GM18909 (cell line): Measurements from ENCODE around the gene OR1K1.
"Not testable (repeated sequence)": the region's sequence is repeated elsewhere in the genome, so short reads cannot be mapped to it uniquely, and the experiment has no call there.

Experiments
- ATAC-seq: cut with Tn5 transposase; IDR thresholded peaks from one replicate; pipeline ENCODE4 v1.9.1; 2021; ENCODE audit warnings: mild to moderate bottlenecking; ENCODE audit not compliant: unreplicated experiment, poor library complexity

The OR1K1 gene

DNA sequence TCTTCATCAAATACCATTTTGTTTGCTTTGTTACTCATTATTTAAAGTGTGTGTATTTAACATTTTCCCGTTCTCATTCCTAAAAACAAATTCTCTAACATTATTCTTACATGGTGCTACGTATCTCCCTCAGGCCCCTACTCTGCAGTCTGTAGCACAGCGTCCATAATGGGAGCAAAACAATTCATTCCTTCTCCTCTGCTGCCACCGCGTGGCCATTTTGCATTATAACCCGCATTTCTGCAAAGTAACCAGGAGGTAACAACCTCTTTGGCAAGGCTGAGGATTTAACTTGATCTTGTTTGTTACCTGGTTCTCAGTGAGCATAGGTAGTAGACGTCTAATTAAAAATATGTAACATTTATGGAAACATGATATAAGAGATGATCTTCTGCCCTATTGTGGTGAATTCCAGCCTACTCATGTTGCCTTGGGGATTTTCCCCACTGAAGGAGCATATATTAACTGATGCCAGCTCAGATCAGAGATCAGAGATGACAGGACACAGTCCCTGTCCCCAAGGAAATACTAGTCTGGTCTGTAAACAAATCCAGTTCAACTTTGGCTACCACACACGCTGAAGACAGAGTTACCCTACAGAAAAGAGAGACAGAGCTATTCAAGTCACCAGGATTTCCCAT is 10.5 kb downstream of the OR1K1 start:
- ATAC-seq, result peak; percentile 90

GRCh38 chr9:122812736-122813135 is 12.8 kb downstream of the OR1K1 start:
- ATAC-seq, result no peak

- no peak for ATAC-seq
Measured at GRCh38 chr9:122814545-122814944, 14.6 kb downstream of the OR1K1 start.

- ATAC-seq, result no peak
Measured at GRCh38 chr9:122815544-122815943, 15.6 kb downstream of the OR1K1 start.

GRCh38 chr9:122816163-122816867 is 16.4 kb downstream of the OR1K1 start:
- ATAC-seq, result peak; percentile 57

DNA sequence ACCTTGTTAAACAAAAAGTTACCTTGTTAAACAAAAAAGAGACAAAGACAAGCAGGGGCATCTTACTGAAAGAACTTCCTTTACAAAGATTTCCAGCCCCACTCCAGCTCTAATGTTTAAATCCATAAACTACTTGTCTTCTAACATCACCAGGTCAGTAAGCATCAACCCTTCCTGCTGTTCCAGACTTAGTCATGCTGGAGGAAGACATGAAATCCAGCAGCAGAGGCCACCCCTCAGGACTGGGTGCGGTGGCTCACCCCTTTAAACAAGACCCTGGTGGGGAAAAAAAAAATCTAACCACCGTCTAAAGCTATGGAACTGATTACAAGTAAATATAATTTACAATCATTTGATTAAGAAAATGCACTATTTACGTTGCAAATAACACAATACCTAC is 19.4 kb downstream of the OR1K1 start:
- ATAC-seq, result no peak

GRCh38 chr9:122819791-122820489 is 20.0 kb downstream of the OR1K1 start:
- no peak for ATAC-seq

DNA sequence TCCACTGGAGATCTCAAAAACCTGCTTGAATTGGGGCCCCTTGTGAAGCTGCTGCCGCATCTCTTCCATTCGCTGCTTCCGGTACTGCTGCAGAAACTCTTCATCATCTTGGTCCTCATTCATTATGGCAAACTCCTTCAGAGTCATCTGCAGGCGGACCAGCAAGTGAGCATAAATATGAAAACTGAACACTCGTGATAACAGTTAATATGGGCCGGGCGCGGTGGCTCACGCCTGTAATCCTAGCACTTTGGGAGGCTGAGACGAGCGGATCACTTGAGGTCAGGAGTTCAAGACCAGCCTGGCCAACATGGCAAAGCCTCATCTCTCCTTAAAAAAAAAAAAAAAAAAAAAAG is 20.5 kb downstream of the OR1K1 start:
- ATAC-seq, result no peak

DNA sequence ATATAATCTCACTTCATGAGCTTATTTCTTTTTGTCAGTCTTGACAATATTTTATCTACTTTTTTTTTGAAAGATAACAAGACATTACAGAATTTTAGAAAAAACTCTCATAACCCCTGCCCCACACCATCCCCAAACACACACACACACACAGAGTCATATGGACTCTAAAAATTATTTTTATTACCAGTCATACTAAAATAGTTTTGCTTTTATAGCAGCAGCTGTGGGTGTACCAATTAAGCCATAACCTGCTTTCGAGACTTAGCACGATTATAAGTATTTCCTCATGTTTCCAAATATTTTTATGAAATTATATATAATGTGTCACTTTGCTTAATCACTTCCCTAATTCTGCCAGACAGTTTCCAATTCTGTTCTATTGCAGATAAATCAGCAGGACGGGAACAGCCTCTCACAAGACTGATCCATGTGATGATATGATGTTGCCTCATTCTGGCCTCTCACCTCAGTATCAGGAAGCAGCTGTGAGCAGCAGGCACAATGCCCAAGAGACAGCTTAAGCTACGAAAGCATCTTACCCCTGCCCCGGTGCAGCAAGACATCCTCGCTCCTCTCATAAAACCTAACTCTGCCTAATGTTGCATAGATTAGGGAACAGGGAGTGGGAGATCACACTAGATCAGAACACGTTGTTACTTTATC is 21.5 kb downstream of the OR1K1 start:
- no peak for ATAC-seq

DNA sequence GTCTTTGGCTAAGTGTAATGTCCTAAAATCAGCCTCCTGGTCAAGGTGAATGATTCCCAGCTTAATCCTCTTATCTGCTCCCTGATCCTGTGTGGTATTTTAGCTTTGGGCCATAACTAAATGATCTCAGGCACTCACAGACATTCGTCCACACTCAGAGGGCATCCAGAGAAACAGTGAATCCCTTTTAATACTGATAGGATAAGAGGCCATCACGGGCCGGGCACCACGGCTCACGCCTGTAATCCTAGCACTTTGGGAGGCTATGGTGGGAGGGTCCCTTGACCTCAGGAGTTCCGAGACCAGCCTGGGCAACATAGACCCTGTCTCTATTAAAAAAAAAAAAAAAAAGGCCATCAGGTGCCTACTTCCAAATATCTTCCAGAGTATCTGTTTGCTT is 22.1 kb downstream of the OR1K1 start:
- ATAC-seq, result no peak

DNA sequence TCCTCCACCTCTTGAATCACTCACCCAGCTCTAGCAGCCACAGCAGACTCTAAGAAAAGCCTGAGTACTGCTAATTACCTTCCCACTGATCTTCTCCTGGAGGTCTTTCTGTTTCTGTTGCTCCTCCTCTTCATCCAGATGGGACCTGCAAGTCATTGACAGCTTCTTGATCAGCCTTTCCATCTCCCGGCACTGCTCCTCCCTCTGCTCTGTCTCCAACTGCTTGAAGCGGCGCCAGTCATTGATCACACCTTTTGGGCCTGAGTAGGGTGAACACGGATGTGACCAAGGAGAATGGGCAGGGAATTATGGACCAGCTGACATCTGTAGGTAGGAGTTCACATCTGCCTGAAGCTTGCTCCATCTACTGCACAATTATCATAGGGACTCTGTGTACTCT is 23.0 kb downstream of the OR1K1 start:
- ATAC-seq, result no peak

GRCh38 chr9:122827761-122828093 is 27.8 kb downstream of the OR1K1 start:
- peak; percentile 24 for ATAC-seq

- ATAC-seq, result not testable (repeated sequence)
Measured at GRCh38 chr9:122828965-122829284, 29.0 kb downstream of the OR1K1 start.

DNA sequence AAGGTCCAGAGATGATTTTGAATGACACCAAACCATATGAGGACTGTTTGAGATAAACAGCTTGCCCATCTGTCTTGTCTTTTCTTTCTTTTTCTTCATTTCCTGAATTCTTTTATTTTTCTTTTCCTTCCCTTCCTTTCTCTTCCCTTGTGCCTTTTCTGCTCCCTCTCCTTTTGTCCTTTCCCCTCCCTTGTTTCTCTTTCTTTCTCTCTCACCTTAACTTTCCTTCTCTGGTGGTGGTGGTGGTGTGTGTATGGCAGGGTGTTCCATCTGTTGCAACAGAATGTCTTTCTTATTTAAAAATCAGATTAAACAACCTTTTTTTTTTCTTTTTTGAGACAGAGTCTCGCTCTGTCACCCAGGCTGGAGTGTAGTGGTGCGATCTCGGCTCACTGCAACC is 32.3 kb downstream of the OR1K1 start:
- ATAC-seq, result no peak

DNA sequence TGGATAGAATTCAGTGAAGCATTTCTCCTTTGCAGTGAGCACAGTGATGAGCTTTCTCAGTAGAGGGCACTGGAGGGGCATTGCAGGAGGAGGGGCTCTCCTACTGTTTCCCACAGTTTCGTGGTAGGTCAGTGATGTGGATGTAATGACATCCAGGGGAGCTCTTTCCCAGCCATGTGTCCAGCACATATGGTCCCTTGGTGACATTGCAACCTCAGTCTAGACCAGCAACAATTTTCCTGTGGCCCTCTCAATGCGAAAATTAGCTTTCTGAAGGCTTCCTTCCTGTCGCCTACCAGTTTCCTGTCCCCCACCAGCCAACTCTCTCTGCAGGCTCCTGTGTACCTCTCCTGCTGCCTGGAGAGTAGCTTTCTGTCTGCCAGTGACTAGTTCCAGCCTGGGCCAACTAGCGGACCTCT is 35.4 kb downstream of the OR1K1 start:
- no peak for ATAC-seq

DNA sequence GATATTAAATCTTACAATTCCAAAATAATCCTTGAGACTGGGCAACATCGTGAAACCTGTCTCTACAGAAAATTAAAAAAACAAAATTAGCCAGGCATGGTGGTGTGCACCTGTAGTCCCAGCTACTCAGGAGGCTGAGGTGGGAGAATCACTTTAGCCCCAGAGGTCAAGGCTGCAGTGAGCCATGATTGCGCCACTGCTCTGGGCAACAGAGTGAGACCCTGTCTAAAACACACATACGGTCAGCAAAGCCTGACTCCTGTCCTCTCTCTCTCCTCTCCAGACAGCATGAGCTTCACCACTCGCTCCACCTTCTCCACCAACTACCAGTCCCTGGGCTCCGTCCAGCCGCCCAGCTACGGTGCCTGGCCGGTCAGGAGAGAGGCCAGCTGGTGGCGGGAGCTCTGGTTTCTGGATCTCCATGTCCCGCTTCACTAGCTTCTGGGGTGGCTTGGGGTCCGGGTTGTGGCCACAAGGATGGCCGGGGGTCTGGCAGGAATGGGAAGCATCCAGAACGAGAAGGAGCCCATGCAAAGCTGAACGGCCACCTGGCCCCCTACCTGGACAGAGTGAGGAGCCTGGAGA is 37.4 kb downstream of the OR1K1 start:
- ATAC-seq, result no peak

- not testable (repeated sequence) for ATAC-seq
Measured at GRCh38 chr9:122838441-122838840, 38.5 kb downstream of the OR1K1 start.

DNA sequence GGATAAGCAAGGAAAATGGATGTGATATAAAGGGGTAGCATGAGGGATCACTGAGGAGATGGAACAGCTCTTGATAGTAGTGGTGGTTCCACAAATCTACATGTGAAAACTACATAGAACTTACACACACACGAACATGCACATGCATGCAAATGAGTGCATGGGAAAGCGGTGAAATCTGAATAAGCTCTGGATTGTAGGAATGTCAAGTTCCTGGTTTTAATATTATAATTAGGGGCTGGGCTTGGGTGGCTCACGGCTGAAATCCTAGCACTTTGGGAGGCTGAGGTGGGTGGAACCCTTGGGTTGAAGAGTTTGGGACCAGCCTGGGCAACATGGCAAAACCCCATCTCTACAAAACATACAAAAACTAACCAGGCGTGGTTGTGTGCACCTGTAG is 41.6 kb downstream of the OR1K1 start:
- ATAC-seq, result no peak

DNA sequence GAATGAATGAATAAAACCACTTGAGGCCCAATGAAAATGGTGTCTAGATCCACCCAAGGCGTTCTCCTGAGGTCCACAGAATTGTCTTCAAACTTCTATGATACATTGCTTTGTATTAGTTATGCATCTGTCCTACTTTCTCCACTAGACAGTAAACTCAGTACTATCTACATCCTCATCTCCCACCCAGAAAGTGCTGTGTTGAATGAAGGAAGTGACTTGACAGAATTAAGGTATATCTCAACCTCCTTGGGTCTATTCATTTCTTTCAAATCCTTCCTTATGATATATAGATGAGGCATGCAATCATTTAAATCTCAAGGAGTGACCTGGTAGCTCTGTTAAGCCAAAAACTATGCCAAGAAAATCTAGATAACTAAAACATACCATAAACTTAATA is 44.2 kb downstream of the OR1K1 start:
- ATAC-seq, result no peak

GRCh38 chr9:122845116-122845515 is 45.2 kb downstream of the OR1K1 start:
- ATAC-seq, result no peak

DNA sequence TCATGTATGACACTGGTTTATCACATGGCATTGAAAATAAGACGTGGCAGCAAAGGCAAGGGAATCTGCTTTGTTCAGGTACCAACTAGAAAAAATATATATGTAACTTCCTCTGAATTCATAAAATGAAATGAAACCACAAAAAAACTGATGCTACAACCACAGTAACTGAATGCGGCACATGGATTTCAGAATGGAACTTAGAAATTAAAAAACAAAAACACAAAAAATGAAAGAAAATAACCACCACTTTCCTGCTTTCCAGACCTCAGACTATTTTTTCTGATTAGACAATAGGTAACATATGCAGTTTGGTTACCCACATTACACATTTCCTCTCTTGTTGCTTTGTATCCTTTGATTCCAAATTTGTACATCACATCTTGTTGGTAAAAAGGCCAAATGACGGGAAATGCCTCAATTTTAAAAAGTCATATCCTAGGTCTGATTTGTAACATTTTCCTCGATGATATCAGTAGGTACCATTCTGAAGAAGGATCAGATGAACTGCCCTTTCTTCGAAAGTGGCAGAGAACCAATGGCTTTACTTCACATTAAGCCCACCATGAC is 46.5 kb downstream of the OR1K1 start:
- no peak for ATAC-seq
